SK-N-MC (cell line): ENCODE data around the gene SHC3.

Experiments used
- EZH2 ChIP-seq: fragments of 200-600 bp; sonication (generic); IDR thresholded peaks from one replicate; pipeline ENCODE4 v1.6.1; 2017; ENCODE audit warnings: antibody characterized with exemption
- POLR2AphosphoS5 ChIP-seq: IDR thresholded peaks from 2 replicates; pipeline ENCODE4 v1.6.1; 2012; ENCODE audit warnings: mild to moderate bottlenecking, low read depth, low read length, borderline replicate concordance

DNA sequence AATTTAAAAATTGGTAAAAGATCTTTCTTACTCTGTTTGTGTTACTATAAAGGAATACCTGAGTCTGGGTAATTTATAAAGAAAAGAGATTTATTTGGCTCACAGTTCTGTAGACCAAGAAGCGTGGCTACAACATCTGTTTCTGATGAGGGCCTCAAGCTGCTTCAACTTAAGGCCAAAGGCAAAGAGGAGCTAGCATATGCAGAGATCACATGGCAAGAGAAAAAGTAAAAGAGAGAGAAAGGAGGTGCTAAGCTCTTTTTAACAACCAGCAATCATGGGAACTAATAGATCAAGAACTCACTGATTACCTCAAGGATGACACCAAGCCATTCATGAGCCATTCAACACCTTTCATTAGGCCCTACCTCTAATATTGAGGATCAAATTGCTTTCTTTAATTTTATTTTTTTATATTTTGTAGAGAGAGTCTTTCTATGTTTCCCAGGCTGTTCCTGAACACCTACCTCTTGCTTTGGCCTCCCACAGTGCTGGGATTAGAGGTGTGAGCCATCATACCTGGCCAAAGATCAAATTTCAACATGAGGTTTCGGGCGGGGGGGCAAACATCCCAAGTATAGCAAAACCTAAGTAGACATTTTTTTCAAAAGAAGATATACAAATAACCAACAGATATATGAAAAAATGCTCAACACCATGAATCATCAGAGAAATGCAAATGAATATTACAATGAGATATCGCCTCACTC lies 16.0 kb upstream of the SHC3 start:
- TF ChIP-seq POLR2AphosphoS5 (no peak), EZH2 (no peak)
